ENCODE results near the gene KCNIP4. TPM values are rescaled to one million over a fixed set of nuclear protein-coding genes. Genes with fewer than 3 reads are reported as not detected.
"Not testable (repeated sequence)": the region's sequence is repeated elsewhere in the genome, so short reads cannot be mapped to it uniquely, and the experiment has no call there.

KCNIP4 gene
- total RNA-seq, 1 experiment from 2014 or later: not detected

GRCh38 chr4:21366840-21367239 is 581.7 kb downstream of the KCNIP4 start:
- in situ Hi-C loops (cut with HindIII; ENCODE audit: low sequenced_read_pairs): no loop called here

DNA sequence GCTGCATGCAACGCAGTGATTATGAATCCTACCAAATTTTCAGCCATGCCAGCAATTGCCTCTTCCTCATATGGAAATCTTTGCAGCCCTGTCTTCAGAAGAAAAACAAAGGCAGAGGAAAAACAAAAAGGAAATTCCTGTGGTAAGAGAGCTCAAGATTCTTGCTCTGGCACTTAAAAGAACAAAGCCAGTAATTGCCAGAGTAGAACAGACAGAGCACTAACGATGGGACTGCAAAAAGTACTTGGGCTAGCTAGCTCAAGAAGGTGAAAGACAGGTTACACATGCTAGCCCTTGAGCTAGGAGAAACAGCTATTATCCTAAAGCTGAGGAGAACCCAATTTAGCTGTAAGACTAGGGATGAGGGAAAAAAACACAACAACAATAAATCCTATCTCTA is 582.3 kb downstream of the KCNIP4 start:
- DNase-seq (ENCODE audit: low spot score): no peak
- in situ Hi-C loops (cut with HindIII; ENCODE audit: low sequenced_read_pairs): no loop called here

More at GRCh38 chr4:21366840-21367239, 581.7 kb downstream of the KCNIP4 start:
- DNase-seq (ENCODE audit: low spot score): no peak

DNA sequence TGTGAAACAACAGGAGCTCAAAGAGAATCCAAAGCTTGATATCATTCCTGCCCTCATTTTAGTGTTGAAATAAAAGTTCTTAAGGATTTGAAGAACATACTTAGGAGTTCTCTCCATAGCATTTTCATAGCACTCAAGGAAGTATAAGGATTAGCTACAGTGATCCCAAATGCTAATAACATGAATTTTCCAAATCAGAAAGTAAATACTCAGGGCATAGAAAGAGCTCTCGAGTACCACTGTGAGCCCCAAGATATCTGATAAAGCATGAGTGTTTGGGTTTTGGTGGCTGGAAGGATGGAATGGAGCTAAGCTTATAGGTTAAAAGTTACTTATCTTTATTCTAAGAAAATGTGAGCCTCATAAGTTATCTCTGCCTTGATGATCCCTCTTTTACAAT is 584.9 kb downstream of the KCNIP4 start:
- in situ Hi-C loops (cut with HindIII; ENCODE audit: low sequenced_read_pairs): no loop called here
- DNase-seq (ENCODE audit: low spot score): no peak

DNA sequence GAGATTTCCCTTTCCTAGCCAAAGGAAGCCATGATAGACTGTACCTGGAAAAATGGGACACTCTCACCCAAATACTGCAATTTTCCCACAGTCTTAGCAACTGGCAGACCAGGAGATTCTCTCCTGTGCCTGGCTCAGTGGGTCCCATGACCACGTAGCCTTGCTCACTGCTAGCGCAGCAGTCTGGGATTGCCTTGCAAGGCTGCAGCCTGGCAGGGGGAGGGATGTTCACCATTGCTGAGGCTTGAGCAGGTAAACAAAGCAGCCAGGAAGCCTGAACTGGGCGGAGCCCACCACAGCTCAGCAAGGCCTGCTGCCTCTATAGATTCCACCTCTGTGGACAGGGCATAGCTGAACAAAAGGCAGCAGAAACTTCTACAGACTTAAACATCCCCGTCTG is 596.2 kb downstream of the KCNIP4 start:
- in situ Hi-C loops (cut with HindIII; ENCODE audit: low sequenced_read_pairs); DNase-seq (ENCODE audit: low spot score): not testable (repeated sequence)

DNA sequence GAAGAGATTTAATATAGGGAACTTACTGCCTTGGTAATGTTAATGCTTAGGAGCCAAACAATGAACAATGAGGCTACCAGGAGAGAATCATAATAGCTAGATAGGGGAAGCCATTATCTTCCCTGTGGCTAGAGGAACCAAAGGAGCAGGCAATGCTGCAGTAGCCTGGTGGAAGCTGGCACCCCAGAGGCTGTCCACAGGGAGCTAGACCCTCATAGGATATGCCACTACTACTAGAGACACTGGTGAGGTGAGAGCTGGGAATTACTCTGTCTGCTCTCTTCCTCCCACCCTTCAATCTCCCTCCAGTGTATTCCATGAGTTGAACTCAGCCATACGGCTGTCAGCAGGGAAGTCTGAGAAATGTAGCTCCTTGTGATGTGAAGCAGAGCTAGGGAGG is 601.4 kb downstream of the KCNIP4 start:
- in situ Hi-C loops (cut with HindIII; ENCODE audit: low sequenced_read_pairs): no loop called here
- peak; percentile 15 for DNase-seq (ENCODE audit: low spot score)

- in situ Hi-C loops (cut with HindIII; ENCODE audit: low sequenced_read_pairs): no loop called here
- DNase-seq (ENCODE audit: low spot score): no peak
These were observed 620.4 kb downstream of the KCNIP4 start for GRCh38 chr4:21327976-21328700.

GRCh38 chr4:21320034-21320433 is 628.5 kb downstream of the KCNIP4 start:
- in situ Hi-C loops (cut with HindIII; ENCODE audit: low sequenced_read_pairs): no loop called here
- no peak for DNase-seq (ENCODE audit: low spot score)

DNA sequence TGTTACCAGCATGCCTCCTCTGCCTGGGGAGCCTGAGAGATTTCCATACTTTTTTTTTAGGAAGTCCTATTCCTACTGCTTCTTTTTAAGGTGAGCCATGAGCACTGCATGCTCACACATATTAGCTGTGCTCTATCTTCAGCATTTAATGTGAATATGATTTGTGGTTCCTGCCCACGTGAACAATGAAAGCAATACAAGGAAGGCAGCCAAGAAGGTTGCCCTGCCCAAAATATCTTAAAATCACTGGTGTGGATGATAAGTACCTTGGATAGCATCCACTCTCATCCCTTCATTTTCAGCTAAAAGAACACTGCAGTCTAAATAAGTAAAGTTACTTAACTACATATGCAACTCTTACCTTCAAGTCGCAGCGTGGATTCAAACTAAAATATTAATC is 640.9 kb downstream of the KCNIP4 start:
- DNase-seq (ENCODE audit: low spot score): peak; percentile 62
- in situ Hi-C loops (cut with HindIII; ENCODE audit: low sequenced_read_pairs): no loop called here

DNA sequence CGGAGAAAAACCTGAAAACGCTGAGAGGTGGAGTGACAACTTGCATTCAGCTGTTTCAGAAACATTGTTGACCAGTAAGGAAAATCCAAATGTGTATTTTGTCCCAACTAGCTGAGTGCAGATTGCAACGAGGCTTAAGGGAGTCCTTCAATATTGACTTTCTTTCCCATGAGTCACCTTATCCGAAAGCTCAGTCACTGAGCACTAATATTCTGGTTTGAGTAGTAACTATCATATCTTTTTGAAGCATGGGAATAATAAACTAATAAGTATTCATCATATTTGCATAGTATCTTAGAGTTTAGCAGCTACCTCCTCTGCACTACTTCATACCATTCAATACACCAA is 644.1 kb downstream of the KCNIP4 start:
- DNase-seq (ENCODE audit: low spot score): no peak
- in situ Hi-C loops (cut with HindIII; ENCODE audit: low sequenced_read_pairs): no loop called here

- no peak for DNase-seq (ENCODE audit: low spot score)
- in situ Hi-C loops (cut with HindIII; ENCODE audit: low sequenced_read_pairs): no loop called here
These were observed 658.0 kb downstream of the KCNIP4 start for GRCh38 chr4:21290562-21290961.

DNA sequence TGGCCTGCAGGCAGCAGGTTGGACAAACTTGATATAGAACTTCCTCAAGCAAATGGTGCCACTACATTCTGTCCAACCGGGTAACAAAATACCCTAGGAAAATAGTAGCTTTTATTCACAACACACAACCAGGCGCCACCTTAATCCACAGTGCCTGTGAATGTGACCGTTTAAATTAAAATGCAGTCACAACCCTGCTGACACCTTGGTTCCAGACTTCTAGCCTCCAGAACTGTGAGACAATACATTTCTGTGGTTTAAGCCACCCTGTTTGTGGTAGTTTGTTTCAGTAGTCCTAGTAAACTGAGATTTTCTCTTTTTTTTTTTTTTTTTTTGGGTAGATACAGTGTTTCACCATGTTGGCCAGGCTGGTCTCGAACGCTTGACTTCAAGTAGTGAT is 672.5 kb downstream of the KCNIP4 start:
- no peak for DNase-seq (ENCODE audit: low spot score)
- in situ Hi-C loops (cut with HindIII; ENCODE audit: low sequenced_read_pairs): no loop called here

DNA sequence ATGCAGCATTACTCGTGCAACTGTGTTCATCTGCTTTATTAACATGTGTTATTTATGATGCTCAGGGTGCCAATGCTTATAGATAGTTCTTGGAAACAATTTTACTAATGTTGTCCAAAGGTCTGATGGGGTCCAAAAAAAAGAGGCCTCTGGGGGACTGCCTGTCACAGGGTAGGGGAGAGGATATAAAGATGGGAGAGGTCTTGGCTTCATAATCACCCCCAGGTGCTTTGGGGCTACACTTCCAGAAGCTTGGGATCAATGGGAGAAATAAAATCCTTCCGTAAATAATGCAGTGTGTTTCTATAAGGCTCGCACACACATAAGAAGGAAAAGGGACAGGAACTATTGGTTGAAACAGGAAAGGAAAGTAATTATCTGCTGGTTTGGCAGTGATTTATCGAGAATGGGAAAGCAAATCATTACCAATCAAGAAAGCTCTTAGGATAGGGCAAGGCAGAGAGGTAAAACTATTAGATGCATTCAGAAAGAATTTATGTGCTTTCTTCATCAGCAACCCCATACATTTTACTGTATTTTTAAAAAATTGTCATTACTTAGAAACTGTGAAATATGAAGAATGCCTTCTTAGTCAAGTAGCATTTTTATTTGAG is 677.0 kb downstream of the KCNIP4 start:
- no peak for DNase-seq (ENCODE audit: low spot score)

DNA sequence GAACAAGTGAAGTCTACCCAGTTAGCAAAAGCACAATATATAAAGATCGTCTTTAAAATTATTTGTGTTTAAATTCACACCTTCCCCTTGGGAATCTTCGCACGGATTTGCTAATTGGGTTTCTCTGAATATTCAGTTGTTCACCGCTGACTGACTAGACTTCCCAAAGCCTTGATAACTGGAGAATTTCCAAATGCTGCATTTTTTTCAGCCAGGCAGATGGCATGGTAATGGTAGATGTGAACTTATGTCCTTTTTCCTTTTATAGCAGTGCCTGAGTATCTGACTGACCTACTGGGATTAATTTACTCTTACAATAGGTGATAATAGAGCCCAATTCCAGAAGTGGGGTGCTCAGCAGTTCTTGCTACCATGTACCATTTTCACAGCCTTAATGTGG is 700.2 kb downstream of the KCNIP4 start:
- in situ Hi-C loops (cut with HindIII; ENCODE audit: low sequenced_read_pairs): no loop called here

More for the DNA sequence above, 677.0 kb downstream of the KCNIP4 start:
- in situ Hi-C loops (cut with HindIII; ENCODE audit: low sequenced_read_pairs): no loop called here

GRCh38 chr4:21242163-21242562 is 706.4 kb downstream of the KCNIP4 start:
- no peak for DNase-seq (ENCODE audit: low spot score)
- in situ Hi-C loops (cut with HindIII; ENCODE audit: low sequenced_read_pairs): no loop called here

More for the DNA sequence above, 700.2 kb downstream of the KCNIP4 start:
- DNase-seq (ENCODE audit: low spot score): peak; percentile 91

- in situ Hi-C loops (cut with HindIII; ENCODE audit: low sequenced_read_pairs): no loop called here
- peak; percentile 66 for DNase-seq (ENCODE audit: low spot score)
These were observed 721.7 kb downstream of the KCNIP4 start for GRCh38 chr4:21226637-21227538.

DNA sequence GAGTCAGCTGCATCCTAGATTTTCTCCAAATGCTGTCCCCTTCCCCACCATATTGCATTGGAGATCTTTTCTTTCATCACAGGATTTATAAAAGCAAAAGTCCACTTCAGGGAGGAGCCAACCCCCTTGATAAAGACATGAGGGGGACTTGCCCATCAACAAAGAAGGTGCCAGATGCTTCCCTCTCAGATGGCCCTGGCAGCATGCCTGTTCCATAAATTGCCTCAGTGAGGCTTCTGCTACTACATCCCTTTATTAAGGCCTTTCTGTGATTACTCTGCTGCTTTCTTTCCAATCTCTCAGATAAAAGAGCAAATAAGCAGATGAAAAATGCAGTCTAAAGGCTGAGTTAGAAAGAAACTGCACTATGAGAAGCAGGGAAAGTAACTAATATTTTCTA is 736.7 kb downstream of the KCNIP4 start:
- in situ Hi-C loops (cut with HindIII; ENCODE audit: low sequenced_read_pairs): no loop called here
- DNase-seq (ENCODE audit: low spot score): peak; percentile 80

- in situ Hi-C loops (cut with HindIII; ENCODE audit: low sequenced_read_pairs): no loop called here
- no peak for DNase-seq (ENCODE audit: low spot score)
These were observed 738.7 kb downstream of the KCNIP4 start for GRCh38 chr4:21209860-21210259.

- DNase-seq (ENCODE audit: low spot score): no peak
- in situ Hi-C loops (cut with HindIII; ENCODE audit: low sequenced_read_pairs): no loop called here
These were observed 742.6 kb downstream of the KCNIP4 start for GRCh38 chr4:21205821-21206531.

DNA sequence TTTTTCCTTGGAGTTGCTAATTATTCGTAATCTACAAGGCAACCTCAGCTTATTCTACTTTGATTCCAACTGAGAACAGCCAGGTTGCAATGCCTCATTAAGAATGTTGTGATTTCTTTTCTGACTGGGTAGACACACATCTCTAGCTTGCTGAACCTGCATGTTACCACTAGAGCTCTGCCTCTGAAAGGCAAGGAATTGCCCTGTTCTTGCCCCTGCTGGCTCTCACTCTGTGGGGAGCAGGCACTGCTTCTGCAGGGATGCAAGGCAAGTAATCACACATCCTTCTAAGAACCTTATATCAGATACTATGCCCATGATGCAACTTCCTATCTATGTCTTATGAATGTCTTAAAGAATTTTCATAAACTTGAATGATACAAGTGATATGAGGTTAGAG is 745.2 kb downstream of the KCNIP4 start:
- in situ Hi-C loops (cut with HindIII; ENCODE audit: low sequenced_read_pairs): no loop called here
- no peak for DNase-seq (ENCODE audit: low spot score)

All from G401 (cell line).